H1 (cell line): ENCODE measurements around the gene ASXL1. TPM values are rescaled to one million over a fixed set of nuclear protein-coding genes. Genes with fewer than 3 reads are reported as not detected.
A peak's percentile ranks its signal among the peaks of the same experiment; 100 is the strongest.

ENCODE experiments used
- CTCF ChIA-PET: fragments of 300-600 bp; sonication (Branson Sonifier 250); formaldehyde crosslinking; loops from one replicate; lab custom pipeline; 2021; ENCODE audit not compliant: partially characterized antibody; lab: Charles Lee
- POLR2A ChIA-PET: fragments of 300-600 bp; sonication (Branson Sonifier 250); formaldehyde crosslinking; loops from one replicate; lab custom pipeline; 2021; ENCODE audit warnings: inconsistent platforms; ENCODE audit not compliant: partially characterized antibody; lab: Charles Lee
- DNase-seq, 2 experiments: peaks; one replicate each; pipeline versions ENCODE4 v3.0.0 to v3.0.0-alpha.2; 2010 to 2022; ENCODE audit warnings: low spot score in 2 of 2, low read depth in 1 of 2, mixed read lengths in 1 of 2
- FAIRE-seq: peaks from 2 replicates; lab custom pipeline; 2011; peaks lifted over from hg19 to GRCh38; lab: Jason Lieb, UNC
- H2AFZ ChIP-seq: 2 replicates; pipeline ENCODE4 v1.8.1; 2012; ENCODE audit warnings: low read length, inconsistent platforms
- H2AK5ac ChIP-seq: 2 replicates; pipeline ENCODE4 v1.6.1; 2013; ENCODE audit warnings: low read depth, low read length
- H2BK120ac ChIP-seq: replicated peaks from 2 replicates; pipeline ENCODE3; 2013; ENCODE audit warnings: low read depth, low read length, inconsistent platforms
- H2BK12ac ChIP-seq: 2 replicates; pipeline ENCODE4 v1.6.1; 2013; ENCODE audit warnings: low read depth, low read length
- H2BK15ac ChIP-seq: 2 replicates; pipeline ENCODE4 v1.6.1; 2013; ENCODE audit warnings: low read length
- H2BK20ac ChIP-seq: 2 replicates; pipeline ENCODE4 v1.6.1; 2013; ENCODE audit warnings: low read length
- H2BK5ac ChIP-seq: 2 replicates; pipeline ENCODE4 v1.6.1; 2013; ENCODE audit warnings: low read depth, low read length
- H3K14ac ChIP-seq: 2 replicates; pipeline ENCODE4 v1.6.1; 2013; ENCODE audit warnings: inconsistent platforms; ENCODE audit not compliant: insufficient read length
- H3K18ac ChIP-seq: 2 replicates; pipeline ENCODE4 v1.6.1; 2013; ENCODE audit warnings: low read length; ENCODE audit errors: extremely low read depth
- H3K23ac ChIP-seq: 2 replicates; pipeline ENCODE4 v1.6.1; 2013; ENCODE audit warnings: inconsistent platforms; ENCODE audit not compliant: insufficient read length
- H3K23me2 ChIP-seq: 2 replicates; pipeline ENCODE4 v1.6.1; 2013; ENCODE audit warnings: low read depth, low read length
- H3K27ac ChIP-seq: 2 replicates; pipeline ENCODE4 v1.6.1; 2011; ENCODE audit warnings: low read depth, low read length, inconsistent platforms
- H3K27me3 ChIP-seq, 4 experiments: replicated peaks in 1 of 4; 1 replicate in 1 of 4; 2 replicates in 3 of 4; pipeline versions ENCODE4 v1.6.1 to v1.8.1; 2011 to 2013; ENCODE audit warnings: low read length in 3 of 4, mild to moderate bottlenecking in 3 of 4, inconsistent platforms in 2 of 4, mixed read lengths in 2 of 4, moderate library complexity in 1 of 4; ENCODE audit not compliant: control insufficient read depth in 3 of 4, insufficient read depth in 3 of 4; ENCODE audit errors: extremely low read depth in 1 of 4
- H3K36me3 ChIP-seq, 4 experiments: 2 replicates each; pipeline versions ENCODE4 v1.6.1 to v1.8.1; 2011 to 2013; ENCODE audit warnings: mild to moderate bottlenecking in 4 of 4, low read length in 3 of 4, moderate library complexity in 2 of 4, control low read depth in 1 of 4, inconsistent platforms in 1 of 4; ENCODE audit not compliant: insufficient read depth in 4 of 4, control insufficient read depth in 2 of 4
- H3K4ac ChIP-seq: replicated peaks from 2 replicates; pipeline ENCODE3; 2013; ENCODE audit warnings: low read length, low read depth, mixed read lengths, inconsistent platforms; ENCODE audit not compliant: insufficient read length
- H3K4me1 ChIP-seq, 4 experiments: replicated peaks in 1 of 4; 1 replicate in 1 of 4; 2 replicates in 3 of 4; pipeline versions ENCODE4 v1.6.1 to v1.8.1; 2011 to 2013; ENCODE audit warnings: low read length in 3 of 4, inconsistent platforms in 2 of 4, mixed read lengths in 1 of 4; ENCODE audit not compliant: insufficient read depth in 4 of 4, control insufficient read depth in 3 of 4
- H3K4me2 ChIP-seq, 2 experiments: 2 replicates each; pipeline versions ENCODE4 v1.6.1 to v1.8.1; 2011 to 2013; ENCODE audit warnings: low read depth in 2 of 2, low read length in 2 of 2, control low read depth in 1 of 2, inconsistent platforms in 1 of 2, mild to moderate bottlenecking in 1 of 2; ENCODE audit not compliant: insufficient read depth in 1 of 2
- H3K4me3 ChIP-seq, 4 experiments: fragments of 200-600, 300-600 bp in 1 of 4; sonication (generic), shearing (Covaris generic), sonication (Bioruptor Twin) in 1 of 4; 2 replicates each; pipeline versions ENCODE4 v1.5.1 to v1.8.1; 2011 to 2016; ENCODE audit warnings: low read length in 4 of 4, low read depth in 3 of 4, control low read depth in 2 of 4, inconsistent platforms in 2 of 4, mild to moderate bottlenecking in 2 of 4, mixed read lengths in 1 of 4, moderate library complexity in 1 of 4; ENCODE audit not compliant: insufficient read depth in 2 of 4; ENCODE audit errors: extremely low read depth in 1 of 4
- H3K56ac ChIP-seq: replicated peaks from 2 replicates; pipeline ENCODE3; 2013; ENCODE audit warnings: low read depth, mild to moderate bottlenecking, mixed read lengths, low read length, inconsistent platforms; ENCODE audit not compliant: insufficient read length
- H3K79me1 ChIP-seq: 2 replicates; pipeline ENCODE4 v1.6.1; 2013; ENCODE audit warnings: low read depth, low read length, control low read depth
- H3K79me2 ChIP-seq, 2 experiments: 2 replicates each; pipeline versions ENCODE4 v1.6.1 to v1.8.1; 2012 to 2013; ENCODE audit warnings: low read length in 2 of 2, mild to moderate bottlenecking in 2 of 2, inconsistent platforms in 1 of 2; ENCODE audit not compliant: insufficient read depth in 2 of 2, control insufficient read depth in 1 of 2
- H3K9ac ChIP-seq, 4 experiments: replicated peaks in 1 of 4; 1 replicate in 1 of 4; 2 replicates in 3 of 4; pipeline versions ENCODE4 v1.6.1 to v1.8.1; 2011 to 2013; ENCODE audit warnings: low read depth in 3 of 4, low read length in 3 of 4, control low read depth in 2 of 4, mild to moderate bottlenecking in 2 of 4, moderate library complexity in 2 of 4, inconsistent platforms in 1 of 4; ENCODE audit errors: extremely low read depth in 1 of 4
- H3K9me3 ChIP-seq, 2 experiments: 2 replicates each; pipeline versions ENCODE4 v1.6.1 to v1.8.1; 2012 to 2013; ENCODE audit warnings: mild to moderate bottlenecking in 2 of 2, moderate library complexity in 2 of 2, control low read depth in 1 of 2, inconsistent platforms in 1 of 2, low read depth in 1 of 2, low read length in 1 of 2, mixed read lengths in 1 of 2; ENCODE audit not compliant: insufficient read depth in 2 of 2
- H4K20me1 ChIP-seq, 2 experiments: replicated peaks in 1 of 2; 2 replicates each; pipeline versions ENCODE3 to v1.8.1; 2011 to 2013; ENCODE audit warnings: inconsistent platforms in 2 of 2, low read length in 2 of 2, mild to moderate bottlenecking in 1 of 2; ENCODE audit not compliant: insufficient read depth in 2 of 2, control insufficient read depth in 1 of 2
- H4K5ac ChIP-seq: 2 replicates; pipeline ENCODE4 v1.6.1; 2013; ENCODE audit warnings: low read length, low read depth, mixed read lengths, inconsistent platforms; ENCODE audit not compliant: insufficient read length
- H4K8ac ChIP-seq: 2 replicates; pipeline ENCODE4 v1.8.0; 2013; ENCODE audit warnings: mild to moderate bottlenecking, moderate library complexity, low read length, inconsistent platforms; ENCODE audit not compliant: insufficient read depth; ENCODE audit errors: extremely low read depth
- H4K91ac ChIP-seq: replicated peaks from 2 replicates; pipeline ENCODE3; 2013; ENCODE audit warnings: low read length, mixed read lengths, inconsistent platforms; ENCODE audit not compliant: insufficient read length
- BRCA1 ChIP-seq: IDR thresholded peaks from 2 replicates; pipeline ENCODE4 v1.6.1; 2012; ENCODE audit warnings: low read depth, low read length, improper control_type of control experiment
- CHD1 ChIP-seq: IDR thresholded peaks from 2 replicates; pipeline ENCODE4 v1.6.1; 2012; ENCODE audit warnings: low read depth, low read length, improper control_type of control experiment
- EGR1 ChIP-seq: IDR thresholded peaks from 2 replicates; pipeline ENCODE4 v1.6.1; 2011; ENCODE audit warnings: low read depth, low read length, borderline replicate concordance
- EP300 ChIP-seq, 2 experiments: IDR thresholded peaks; 1 replicate in 1 of 2; 2 replicates in 1 of 2; pipeline ENCODE4 v1.6.1; 2011 to 2012; ENCODE audit warnings: low read depth in 2 of 2, low read length in 2 of 2, mild to moderate bottlenecking in 2 of 2, borderline replicate concordance in 1 of 2, inconsistent platforms in 1 of 2, moderate library complexity in 1 of 2
- GABPA ChIP-seq: IDR thresholded peaks from 2 replicates; pipeline ENCODE4 v1.6.1; 2011; ENCODE audit warnings: mild to moderate bottlenecking, low read length, moderate library complexity, borderline replicate concordance; ENCODE audit not compliant: insufficient read depth
- HDAC2 ChIP-seq, 2 experiments: fragments of 300-600 bp in 1 of 2; sonication (generic) in 1 of 2; IDR thresholded peaks; 2 replicates each; pipeline ENCODE4 v1.6.1; 2011 to 2012; ENCODE audit warnings: low read depth in 2 of 2, low read length in 2 of 2, mild to moderate bottlenecking in 2 of 2, moderate library complexity in 2 of 2, borderline replicate concordance in 1 of 2, inconsistent platforms in 1 of 2
- JUND ChIP-seq: IDR thresholded peaks from 2 replicates; pipeline ENCODE4 v1.6.1; 2011; ENCODE audit warnings: mild to moderate bottlenecking, improper control_type of control experiment, low read length
- SIN3A ChIP-seq, 2 experiments: IDR thresholded peaks in 1 of 2; conservative IDR thresholded peaks in 1 of 2; 2 replicates each; pipeline ENCODE4 v1.6.1; 2011 to 2012; ENCODE audit warnings: low read length in 2 of 2, improper control_type of control experiment in 1 of 2, low read depth in 1 of 2, mild to moderate bottlenecking in 1 of 2
- TBP ChIP-seq: IDR thresholded peaks from 2 replicates; pipeline ENCODE4 v1.6.1; 2011; ENCODE audit warnings: low read depth, low read length, improper control_type of control experiment
- TEAD4 ChIP-seq: IDR thresholded peaks from 2 replicates; pipeline ENCODE4 v1.6.1; 2012; ENCODE audit warnings: low read depth, low read length, inconsistent platforms, mixed read lengths
- WGBS, 2 experiments: shearing (Covaris generic) in 1 of 2; methylation state at CpG; one replicate each; pipeline versions ENCODE4 v1.1.6 to v1.1.7; 2013 to 2015; ENCODE audit warnings: low lambda C conversion rate in 2 of 2, mixed read lengths in 2 of 2, inconsistent platforms in 1 of 2, low coverage in 1 of 2, missing lambda C conversion rate in 1 of 2; ENCODE audit not compliant: insufficient replicate concordance in 2 of 2, insufficient coverage in 1 of 2, insufficient read length in 1 of 2; ENCODE audit errors: extremely low coverage in 1 of 2, missing lambda C conversion rate in 1 of 2; 5-methylcytosine and 5-hydroxymethylcytosine counted together
- polyA plus RNA-seq, 7 experiments: library from polyadenylated mRNA; depleted of rRNA in 3 of 7; stranded (reverse) in 5 of 7; unstranded in 2 of 7; fragments of >200 nt in 5 of 7; fragments of 200-250 nt in 2 of 7; gene quantifications; 1 replicate in 5 of 7; 2 replicates in 1 of 7; 4 replicates in 1 of 7; pipeline versions ENCODE4 v1.2.1 to v1.2.3, GENCODE V29; 2011 to 2013; ENCODE audit warnings: missing spikeins in 2 of 7, mixed read lengths in 2 of 7
- total RNA-seq: library from RNA; stranded (reverse); fragmentation: NEBNext Ultra II Directional; extraction: Animal tissue kit (Norgen Biotek cat#: 25700); gene quantifications from 2 replicates; pipeline ENCODE4 v1.2.1, GENCODE V29; 2021

ASXL1 gene
- total and polyA plus RNA-seq, 2 of the 8 experiments (the other 6 are each of a cell fraction or from before 2014, with no cell fraction given), result 10.6 to 26.5 TPM

GRCh38 chr20:32482442-32483261, 124.5 kb downstream of the ASXL1 start:
- Histone ChIP-seq H3K56ac (peak overlapping the region; percentile 42), H2BK5ac (no peak overlapping the region; the same call in 1 of the 2 replicates), H2AFZ (no peak overlapping the region), H3K36me3 (no peaks in the 10 kb centered on the region), H3K79me2 (peaks cover 27 to 44% of the 10 kb centered on the region in 2 experiments), H4K20me1 (peaks cover 12 to 30% of the 10 kb centered on the region in 2 experiments), H3K23ac (no peak overlapping the region), H2BK15ac (no peak overlapping the region), H4K8ac (no peak overlapping the region; the same call in 1 of the 2 replicates), H3K18ac (peak overlapping the region; percentile 60), H3K14ac (no peak overlapping the region), H3K27ac (no peak overlapping the region; the same call in 1 of the 2 replicates), H3K27me3 (no peaks in the 10 kb centered on the region), H3K4ac (no peak overlapping the region), H3K4me3 (peak overlapping the region; percentile 67 to 90 (median 80)), H2AK5ac (no peak overlapping the region), H2BK20ac (no peak overlapping the region), H3K9ac (peak overlapping the region in 1 of 4 experiments; percentile 23; a peak in 2 of 7 replicates), H3K23me2 (peaks cover 8% of the 10 kb centered on the region; the same call in 1 of the 2 replicates), H3K4me1 (peaks cover 11 to 16% (median 15%) of the 10 kb centered on the region in 4 experiments), H2BK120ac (no peak overlapping the region), H3K79me1 (peaks cover 13% of the 10 kb centered on the region), H4K91ac (no peak overlapping the region), H3K9me3 (no peaks in the 10 kb centered on the region), H2BK12ac (no peak overlapping the region), H4K5ac (no peak overlapping the region), H3K4me2 (peak overlapping the region; percentile 53 to 59)
- ChIA-PET CTCF (interaction anchor here (0.8 to 3.5 kb wide), 4 partner anchors 10 to 40 kb away, joined by 3 to 16 read pairs (median 9); no protein-coding TSS in a partner anchor), POLR2A (interaction anchor here (1.4 to 4.8 kb wide), 5 partner anchors 11 to 26 kb away, joined by 5 to 21 read pairs (median 9); no protein-coding TSS in a partner anchor)
- peak in 1 of 2 experiments; percentile 82 for DNase-seq
- 2% methylated on average over 9 of the region's 82 CpGs; no CpG with 5 or more reads in 1 of the 2 experiments for WGBS, 2 experiments
- FAIRE-seq, result no peak
- TF ChIP-seq JUND (no peak), HDAC2 (IDR thresholded peaks at IDR 0.05; ENCODE audit: borderline replicate concordance in 1 of 2, low read depth in 2 of 2, low read length in 2 of 2) (peak in 1 of 2 experiments; percentile 65; a peak in 2 of 4 replicates), TEAD4 (no peak), CHD1 (no peak), EGR1 (peak; percentile 44; the same call in 1 of the 2 replicates), BRCA1 (no peak), GABPA (0 out of 2 replicates have a peak, but pooled peaks have one; percentile 46), SIN3A (conservative IDR thresholded peaks at IDR 0.05 in 1 of 2, IDR thresholded peaks at IDR 0.05 in 1 of 2; ENCODE audit: low read depth in 1 of 2, low read length in 2 of 2) (no peak; a peak in 1 of 4 replicates), TBP (no peak), EP300 (IDR thresholded peaks at IDR 0.05; ENCODE audit: borderline replicate concordance in 1 of 2, low read depth in 2 of 2, low read length in 2 of 2) (peak in 1 of 2 experiments; percentile 2; a peak in 1 of 3 replicates)
